Stomach (tissue), 9 donors: ENCODE results near the gene SH3GLB2. TPM values are rescaled to one million over a fixed set of nuclear protein-coding genes. Genes with fewer than 3 reads are reported as not detected.

Source experiments
- DNase-seq, 2 donors: peaks; one replicate each; pipeline versions ENCODE4 v3.0.0 to v3.0.0-alpha.2; 2013 to 2019
- H3K27ac ChIP-seq, 5 donors: fragments of 200-600 bp in 4 of 5; sonication (generic) in 4 of 5; one replicate each; pipeline ENCODE4 v1.5.1; 2013 to 2019; ENCODE audit warnings: mild to moderate bottlenecking in 1 of 5, moderate library complexity in 1 of 5
- H3K27me3 ChIP-seq, 3 donors: fragments of 200-600 bp; sonication (generic); one replicate each; pipeline ENCODE4 v1.5.1; 2017 to 2019; ENCODE audit warnings: mixed run types in 1 of 3
- H3K36me3 ChIP-seq, 4 donors: fragments of 200-600 bp; sonication (generic); 1 replicate in 3 of 4; 2 replicates in 1 of 4; pipeline ENCODE4 v1.5.1; 2016 to 2019
- H3K4me1 ChIP-seq, 4 donors: fragments of 200-600 bp; sonication (generic); one replicate each; pipeline ENCODE4 v1.5.1; 2016 to 2019
- H3K4me3 ChIP-seq, 4 donors: fragments of 200-600 bp; sonication (generic) in 3 of 4; one replicate each; pipeline ENCODE4 v1.5.1; 2016 to 2019; ENCODE audit warnings: mild to moderate bottlenecking in 1 of 4
- H3K9me3 ChIP-seq, 4 donors: fragments of 200-600 bp; sonication (generic); one replicate each; pipeline ENCODE4 v1.5.1; 2016 to 2019
- EP300 ChIP-seq: sonication (generic); formaldehyde crosslinking; IDR thresholded peaks from one replicate; pipeline ENCODE4 v1.6.1; 2017; ENCODE audit warnings: antibody characterized with exemption
- POLR2A ChIP-seq, 4 donors: fragments of 450-650 bp; IDR thresholded peaks; one replicate each; pipeline ENCODE4 v1.6.1; 2016; ENCODE audit warnings: antibody characterized with exemption in 4 of 4, control low read depth in 2 of 4, mild to moderate bottlenecking in 1 of 4, moderate library complexity in 1 of 4
- POLR2AphosphoS5 ChIP-seq, 3 donors: sonication (generic); formaldehyde crosslinking; IDR thresholded peaks; one replicate each; pipeline ENCODE4 v1.6.1; 2016; ENCODE audit warnings: antibody characterized with exemption in 3 of 3
- WGBS, 5 donors: extraction: QIAGEN DNeasy Blood & Tissue Kit in 3 of 5; methylation state at CpG; one replicate each; pipeline versions ENCODE4 v1.1.5 to v1.1.7; 2013 to 2018; 5-methylcytosine and 5-hydroxymethylcytosine counted together
- intact Hi-C: fragments of 100-400 bp; cut with DNase I; formaldehyde crosslinking; loops from one replicate; pipeline ENCODE4 v1.15.1; 2023; ENCODE audit warnings: low total_unique reads
- polyA plus RNA-seq, 3 donors: library from polyadenylated mRNA; stranded (reverse); fragments of 200-250 nt; gene quantifications; one replicate each; pipeline ENCODE4 v1.2.3, GENCODE V29; 2013
- total RNA-seq, 5 donors: library from RNA; depleted of rRNA; stranded (reverse); fragments of >200 nt; gene quantifications; one replicate each; pipeline versions ENCODE4 v1.1.0 to v1.2.3, GENCODE V29; 2014 to 2016
- TF ChIP-seq, protein P1 (sequence below), 7 experiments: fragments of 450-650 bp in 4 of 7; fragments of 200-600 bp in 3 of 7; sonication (generic) in 3 of 7; IDR thresholded peaks; one replicate each; pipeline ENCODE4 v1.5.1; 2016 to 2019; ENCODE audit warnings: antibody characterized with exemption in 7 of 7, control low read depth in 2 of 7, mild to moderate bottlenecking in 1 of 7
- donor health status: healthy with polysubstance abuse.
- donor health status: Bipolar disorder and iron deficiency.
- donor health status: healthy.

Gene SH3GLB2
- total and polyA plus RNA-seq, 8 donors = 50.5 to 408 (median 110) TPM

GRCh38 chr9:128998462-128998861, 29.7 kb downstream of the SH3GLB2 start:
- Histone ChIP-seq H3K9me3 (no peaks in the 10 kb centered on the region), H3K27ac (no peak overlapping the region), H3K4me3 (no peak overlapping the region), H3K36me3 (peaks cover 92 to 100% (median 100%) of the 10 kb centered on the region in 4 donors), H3K27me3 (no peaks in the 10 kb centered on the region), H3K4me1 (no peaks in the 10 kb centered on the region)
- TF ChIP-seq POLR2A (IDR thresholded peaks at IDR 0.05) (no peak), EP300 (no peak)
- no peak for DNase-seq
- intact Hi-C loops = no loop called here
- 83 to 93% (median 91%) methylated on average over 6 of the region's 6 CpGs for WGBS, 5 donors

DNA sequence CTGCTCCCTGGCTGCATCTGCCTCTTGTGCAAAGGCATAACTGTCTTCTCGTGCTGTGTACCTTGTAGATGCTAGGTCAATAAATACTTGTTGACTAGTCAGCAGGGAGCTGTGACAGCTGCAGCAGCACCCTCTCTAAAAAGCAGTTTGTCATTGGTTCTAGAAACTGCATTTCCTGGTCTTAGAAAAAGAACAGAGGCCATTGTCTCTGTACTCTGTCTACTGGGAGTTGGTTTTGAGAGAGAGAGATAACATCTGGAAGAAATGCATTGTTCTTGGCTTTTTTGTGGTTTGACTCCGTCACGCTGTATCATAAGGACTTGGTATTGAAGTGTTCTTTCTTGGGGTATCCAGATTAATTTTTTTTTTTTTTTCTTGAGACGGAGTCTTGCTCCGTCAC, 32.3 kb downstream of the SH3GLB2 start:
- H3K27me3 ChIP-seq = no peaks in the 10 kb centered on the region
- peaks cover 75 to 100% (median 98%) of the 10 kb centered on the region in 4 donors for H3K36me3 ChIP-seq
- H3K4me1 ChIP-seq = peaks cover 0 to 8% (median 6%) of the 10 kb centered on the region in 4 donors
- WGBS, 5 donors = 74 to 91% (median 87%) methylated on average over 5 of the region's 5 CpGs
- no peak overlapping the region for H3K27ac ChIP-seq
- H3K4me3 ChIP-seq = no peak overlapping the region
- intact Hi-C loops = no loop called here
- DNase-seq = no peak
- TF ChIP-seq POLR2A (IDR thresholded peaks at IDR 0.05) = no peak
- TF ChIP-seq, protein P1, sequence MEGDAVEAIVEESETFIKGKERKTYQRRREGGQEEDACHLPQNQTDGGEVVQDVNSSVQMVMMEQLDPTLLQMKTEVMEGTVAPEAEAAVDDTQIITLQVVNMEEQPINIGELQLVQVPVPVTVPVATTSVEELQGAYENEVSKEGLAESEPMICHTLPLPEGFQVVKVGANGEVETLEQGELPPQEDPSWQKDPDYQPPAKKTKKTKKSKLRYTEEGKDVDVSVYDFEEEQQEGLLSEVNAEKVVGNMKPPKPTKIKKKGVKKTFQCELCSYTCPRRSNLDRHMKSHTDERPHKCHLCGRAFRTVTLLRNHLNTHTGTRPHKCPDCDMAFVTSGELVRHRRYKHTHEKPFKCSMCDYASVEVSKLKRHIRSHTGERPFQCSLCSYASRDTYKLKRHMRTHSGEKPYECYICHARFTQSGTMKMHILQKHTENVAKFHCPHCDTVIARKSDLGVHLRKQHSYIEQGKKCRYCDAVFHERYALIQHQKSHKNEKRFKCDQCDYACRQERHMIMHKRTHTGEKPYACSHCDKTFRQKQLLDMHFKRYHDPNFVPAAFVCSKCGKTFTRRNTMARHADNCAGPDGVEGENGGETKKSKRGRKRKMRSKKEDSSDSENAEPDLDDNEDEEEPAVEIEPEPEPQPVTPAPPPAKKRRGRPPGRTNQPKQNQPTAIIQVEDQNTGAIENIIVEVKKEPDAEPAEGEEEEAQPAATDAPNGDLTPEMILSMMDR (IDR thresholded peaks at IDR 0.05) = no peak
- TF ChIP-seq EP300 = no peak
- no peak for TF ChIP-seq POLR2AphosphoS5 (IDR thresholded peaks at IDR 0.05)
- H3K9me3 ChIP-seq = no peaks in the 10 kb centered on the region

DNA sequence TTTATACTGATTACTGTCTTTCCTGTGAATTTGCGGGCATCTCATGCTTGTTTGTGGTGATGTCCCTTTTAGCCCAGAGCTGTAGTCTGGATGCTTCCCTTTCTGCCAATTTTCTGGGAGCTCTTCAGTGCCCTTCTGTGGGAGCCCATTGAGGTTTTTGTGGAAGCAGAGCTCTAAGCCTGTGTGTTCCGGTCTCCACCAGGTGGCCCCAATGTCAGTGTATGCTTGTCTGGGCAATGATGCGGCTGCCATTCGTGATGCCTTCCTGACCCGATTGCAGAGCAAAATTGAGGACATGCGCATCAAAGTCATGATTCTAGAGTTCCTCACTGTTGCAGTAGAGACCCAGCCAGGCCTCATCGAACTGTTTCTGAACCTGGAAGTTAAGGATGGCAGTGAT, 35.1 kb downstream of the SH3GLB2 start:
- H3K4me1 ChIP-seq = peaks cover 0 to 8% (median 6%) of the 10 kb centered on the region in 4 donors
- H3K36me3 ChIP-seq = peaks cover 62 to 100% (median 98%) of the 10 kb centered on the region in 4 donors
- H3K27me3 ChIP-seq = no peaks in the 10 kb centered on the region
- H3K9me3 ChIP-seq = no peaks in the 10 kb centered on the region
- TF ChIP-seq, protein P1 (IDR thresholded peaks at IDR 0.05) = peak in 4 of 7 experiments; percentile 12 to 49 (median 26)
- no peak for TF ChIP-seq EP300
- H3K27ac ChIP-seq = no peak overlapping the region
- no peak overlapping the region for H3K4me3 ChIP-seq
- DNase-seq = peak; percentile 51 to 53
- intact Hi-C loops = no loop called here
- 49 to 73% (median 58%) methylated on average over 7 of the region's 7 CpGs for WGBS, 5 donors

DNA sequence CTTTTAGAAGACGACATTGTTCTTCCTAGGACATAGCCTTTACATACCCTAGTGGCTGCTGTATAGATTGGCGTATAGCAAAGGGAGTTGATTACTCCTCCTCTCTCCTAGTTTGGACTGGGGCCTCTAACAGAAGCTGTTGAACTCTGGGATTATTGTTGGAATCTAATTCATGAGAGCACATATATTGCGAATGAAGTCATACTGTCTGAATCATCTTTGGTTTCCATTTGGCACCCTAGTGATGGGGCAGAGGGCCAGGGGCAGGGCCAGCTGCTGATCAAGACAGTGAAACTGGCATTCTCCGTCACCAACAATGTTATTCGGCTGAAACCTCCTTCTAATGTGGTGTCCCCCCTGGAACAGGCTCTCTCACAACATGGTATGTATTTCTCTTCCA, 40.3 kb downstream of the SH3GLB2 start:
- no peaks in the 10 kb centered on the region for H3K27me3 ChIP-seq
- WGBS, 5 donors = 76 to 90% (median 85%) methylated on average over 5 of the region's 5 CpGs
- H3K9me3 ChIP-seq = no peaks in the 10 kb centered on the region
- H3K36me3 ChIP-seq = peaks cover 50 to 99% (median 98%) of the 10 kb centered on the region in 4 donors
- peak overlapping the region in 1 of 5 donors; percentile 35 for H3K27ac ChIP-seq
- no peak overlapping the region for H3K4me3 ChIP-seq
- intact Hi-C loops = no loop called here
- TF ChIP-seq POLR2A (IDR thresholded peaks at IDR 0.05) = no peak
- TF ChIP-seq POLR2AphosphoS5 (IDR thresholded peaks at IDR 0.05) = peak in 1 of 3 donors; percentile 26
- peaks cover 0 to 12% (median 6%) of the 10 kb centered on the region in 4 donors for H3K4me1 ChIP-seq
- peak in 1 of 2 donors; percentile 3 for DNase-seq

DNA sequence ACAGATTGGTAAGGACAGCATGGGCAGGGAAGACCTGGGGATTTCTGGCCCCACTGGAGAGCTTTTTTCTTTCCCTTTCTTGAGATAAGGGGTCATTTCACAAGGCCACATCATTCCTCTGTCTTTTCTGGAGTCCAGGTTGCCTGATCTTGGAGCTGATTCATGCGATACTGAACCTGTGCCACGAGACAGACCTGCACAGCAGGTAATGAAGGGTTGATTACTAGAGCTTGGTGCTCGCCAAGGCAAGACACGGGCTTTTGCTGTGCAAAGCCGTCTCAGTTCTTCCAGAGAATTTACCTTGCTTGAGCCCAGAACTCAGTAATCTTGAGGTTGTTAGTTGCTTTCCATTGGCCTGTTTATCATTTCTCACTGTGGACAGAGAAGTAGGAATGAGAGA, 41.5 kb downstream of the SH3GLB2 start:
- TF ChIP-seq POLR2A (IDR thresholded peaks at IDR 0.05) (no peak), EP300 (no peak), POLR2AphosphoS5 (IDR thresholded peaks at IDR 0.05) (no peak)
- TF ChIP-seq, protein P1 (IDR thresholded peaks at IDR 0.05) = no peak
- 66 to 87% (median 82%) methylated on average over 5 of the region's 5 CpGs for WGBS, 5 donors
- H3K36me3 ChIP-seq = peaks cover 55 to 99% (median 98%) of the 10 kb centered on the region in 4 donors
- H3K4me1 ChIP-seq = peaks cover 0 to 12% (median 0%) of the 10 kb centered on the region in 4 donors
- no peak overlapping the region for H3K27ac ChIP-seq
- H3K9me3 ChIP-seq = no peaks in the 10 kb centered on the region
- intact Hi-C loops = no loop called here
- no peak overlapping the region for H3K4me3 ChIP-seq
- DNase-seq = no peak
- H3K27me3 ChIP-seq = no peaks in the 10 kb centered on the region
